Left ventricle myocardium inferior (tissue), 1 donor: ENCODE results near the gene SPATA2L. TPM values are rescaled to one million over a fixed set of nuclear protein-coding genes. Genes with fewer than 3 reads are reported as not detected.
"Not testable (repeated sequence)": the region's sequence is repeated elsewhere in the genome, so short reads cannot be mapped to it uniquely, and the experiment has no call there.

Source experiments
- DNase-seq: peaks from one replicate; pipeline ENCODE4 v3.0.0-alpha.2; 2020
- H3K27ac ChIP-seq: fragments of 200-600 bp; replicated peaks from 2 replicates; pipeline ENCODE4 v1.8.0; 2021
- H3K27me3 ChIP-seq: fragments of 200-600 bp; 2 replicates; pipeline ENCODE4 v1.8.0; 2021; ENCODE audit warnings: low read depth
- H3K36me3 ChIP-seq: fragments of 200-600 bp; 2 replicates; pipeline ENCODE4 v1.8.0; 2021
- H3K4me1 ChIP-seq: fragments of 200-600 bp; 2 replicates; pipeline ENCODE4 v1.8.0; 2021
- H3K4me3 ChIP-seq: fragments of 200-600 bp; 2 replicates; pipeline ENCODE4 v1.8.0; 2021; ENCODE audit warnings: mild to moderate bottlenecking, moderate library complexity
- H3K9me3 ChIP-seq: fragments of 200-600 bp; replicated peaks from 2 replicates; pipeline ENCODE4 v1.8.0; 2021
- intact Hi-C: fragments of 100-400 bp; cut with micrococcal nuclease; formaldehyde crosslinking; loops from one replicate; pipeline ENCODE4 v1.11.0; 2022
- total RNA-seq: library from RNA; stranded (reverse); fragmentation: NEBNext Ultra II Directional; extraction: Animal tissue kit (Norgen Biotek cat#: 25700); gene quantifications from one replicate; pipeline ENCODE4 v1.2.1, GENCODE V29; 2021
- TF ChIP-seq, protein P1 (sequence below): fragments of 200-600 bp; IDR thresholded peaks from 2 replicates; pipeline ENCODE4 v1.8.0; 2021; ENCODE audit warnings: antibody characterized with exemption, mild to moderate bottlenecking, borderline replicate concordance
- donor health status: DM: no; HTN: yes; CAD: no; lungs with severe emphysema.

The SPATA2L gene
- total RNA-seq, 1 donor from 2014 or later = 2.1 TPM

DNA sequence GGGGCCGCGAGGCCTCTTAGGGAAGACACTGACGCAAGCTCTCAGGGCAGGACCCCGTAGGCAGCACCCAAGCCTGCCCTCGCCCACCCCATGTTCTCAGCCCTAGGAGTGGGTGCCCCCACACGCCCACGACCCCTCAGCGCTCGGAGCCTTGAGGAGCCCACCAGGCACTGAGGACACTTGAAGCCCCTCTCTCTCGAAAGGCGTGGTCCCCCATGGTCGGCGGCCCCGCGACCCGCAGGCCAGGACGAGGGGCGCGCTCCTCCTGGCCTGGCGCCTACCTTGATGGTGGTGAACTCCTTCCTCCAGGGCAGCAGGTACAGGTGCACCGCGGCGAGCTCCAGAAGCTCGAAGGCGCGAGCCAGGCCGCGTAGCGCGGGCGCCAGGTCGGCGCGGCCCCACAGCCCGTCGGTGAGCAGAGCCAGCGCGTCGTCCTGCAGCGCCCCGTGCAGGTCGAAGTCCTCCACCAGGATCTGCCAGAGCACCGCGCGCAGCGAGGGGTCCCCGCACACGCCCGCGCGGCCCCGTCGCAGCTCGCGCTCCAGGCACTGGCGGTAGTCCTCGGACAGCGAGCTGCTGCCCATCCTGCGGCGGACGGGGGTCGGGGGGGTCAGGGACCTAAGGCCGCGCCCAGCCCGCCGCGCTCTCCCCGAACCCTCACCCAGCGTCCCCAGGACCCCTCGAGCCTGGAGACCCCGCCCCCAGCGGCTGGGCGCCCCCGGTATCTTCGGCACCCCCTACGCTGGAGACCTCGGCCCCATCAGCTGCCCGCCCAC is 668 bp downstream of the SPATA2L start:
- Histone ChIP-seq H3K27ac (peak overlapping the region; percentile 79), H3K4me1 (peaks cover 31% of the 10 kb centered on the region), H3K36me3 (no peaks in the 10 kb centered on the region), H3K9me3 (no peaks in the 10 kb centered on the region), H3K4me3 (peak overlapping the region; percentile 83), H3K27me3 (no peaks in the 10 kb centered on the region)
- intact Hi-C loops = no loop called here
- TF ChIP-seq, protein P1, sequence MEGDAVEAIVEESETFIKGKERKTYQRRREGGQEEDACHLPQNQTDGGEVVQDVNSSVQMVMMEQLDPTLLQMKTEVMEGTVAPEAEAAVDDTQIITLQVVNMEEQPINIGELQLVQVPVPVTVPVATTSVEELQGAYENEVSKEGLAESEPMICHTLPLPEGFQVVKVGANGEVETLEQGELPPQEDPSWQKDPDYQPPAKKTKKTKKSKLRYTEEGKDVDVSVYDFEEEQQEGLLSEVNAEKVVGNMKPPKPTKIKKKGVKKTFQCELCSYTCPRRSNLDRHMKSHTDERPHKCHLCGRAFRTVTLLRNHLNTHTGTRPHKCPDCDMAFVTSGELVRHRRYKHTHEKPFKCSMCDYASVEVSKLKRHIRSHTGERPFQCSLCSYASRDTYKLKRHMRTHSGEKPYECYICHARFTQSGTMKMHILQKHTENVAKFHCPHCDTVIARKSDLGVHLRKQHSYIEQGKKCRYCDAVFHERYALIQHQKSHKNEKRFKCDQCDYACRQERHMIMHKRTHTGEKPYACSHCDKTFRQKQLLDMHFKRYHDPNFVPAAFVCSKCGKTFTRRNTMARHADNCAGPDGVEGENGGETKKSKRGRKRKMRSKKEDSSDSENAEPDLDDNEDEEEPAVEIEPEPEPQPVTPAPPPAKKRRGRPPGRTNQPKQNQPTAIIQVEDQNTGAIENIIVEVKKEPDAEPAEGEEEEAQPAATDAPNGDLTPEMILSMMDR = no peak
- no peak for DNase-seq

GRCh38 chr16:89700100-89700648 is 1.3 kb downstream of the SPATA2L start:
- TF ChIP-seq, protein P1 = peak; percentile 79
- Histone ChIP-seq H3K4me1 (peaks cover 31% of the 10 kb centered on the region), H3K27me3 (no peaks in the 10 kb centered on the region), H3K36me3 (no peaks in the 10 kb centered on the region), H3K27ac (peak overlapping the region; percentile 79), H3K9me3 (no peaks in the 10 kb centered on the region), H3K4me3 (peak overlapping the region; percentile 83)
- intact Hi-C loops = no loop called here
- DNase-seq = peak; percentile 98

GRCh38 chr16:89699629-89700099 is 1.8 kb downstream of the SPATA2L start:
- H3K27ac ChIP-seq = peak overlapping the region; percentile 79
- H3K4me1 ChIP-seq = peaks cover 31% of the 10 kb centered on the region
- H3K9me3 ChIP-seq, intact Hi-C loops, H3K36me3 ChIP-seq, H3K27me3 ChIP-seq, DNase-seq: not testable (repeated sequence)
- H3K4me3 ChIP-seq = peak overlapping the region; percentile 83

- not testable (repeated sequence) for H3K27me3 ChIP-seq
Observed at GRCh38 chr16:89698717-89699116, 2.8 kb downstream of the SPATA2L start.

DNA sequence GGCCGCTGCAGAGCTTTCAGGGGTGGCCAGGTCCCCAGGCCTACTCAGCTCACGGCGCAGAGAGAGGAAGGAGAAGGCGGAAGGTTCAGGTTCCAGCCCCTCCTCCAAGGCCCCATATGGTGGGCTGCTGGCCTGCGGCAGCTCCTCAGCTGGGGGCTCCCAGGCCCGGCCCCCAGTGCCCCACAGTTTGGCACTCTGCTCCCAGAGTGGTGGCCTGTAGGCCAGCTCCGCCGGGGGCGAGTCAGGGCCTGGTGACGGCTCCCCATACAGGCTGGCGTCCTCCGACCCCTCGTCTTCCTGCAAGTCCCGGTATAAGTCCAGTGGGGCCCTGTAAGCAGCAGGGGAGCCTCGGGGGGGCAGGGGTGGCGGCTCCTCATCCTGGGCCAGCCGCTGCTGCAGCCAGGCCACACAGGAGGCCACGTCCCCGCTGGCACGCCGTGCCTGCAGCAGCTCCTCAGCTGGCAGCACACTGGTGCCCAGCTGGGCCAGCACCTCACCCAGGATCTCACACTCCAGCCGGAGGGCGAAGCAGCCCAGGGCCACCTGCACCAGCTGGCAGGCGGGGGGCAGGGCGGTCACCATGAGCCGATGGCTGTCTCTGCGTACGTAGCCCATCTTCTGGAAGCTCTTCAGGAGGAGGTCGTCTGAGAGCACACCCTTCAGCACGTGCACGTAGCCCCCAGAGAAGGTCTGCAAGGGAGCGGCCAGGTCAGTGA is 3.7 kb downstream of the SPATA2L start:
- TF ChIP-seq, protein P1 = no peak
- Histone ChIP-seq H3K4me1 (peaks cover 31% of the 10 kb centered on the region), H3K36me3 (peaks cover 17% of the 10 kb centered on the region), H3K27me3 (no peaks in the 10 kb centered on the region), H3K9me3 (no peaks in the 10 kb centered on the region), H3K27ac (no peak overlapping the region), H3K4me3 (no peak overlapping the region)
- intact Hi-C loops = no loop called here
- no peak for DNase-seq

More at GRCh38 chr16:89698717-89699116, 2.8 kb downstream of the SPATA2L start:
- H3K36me3 ChIP-seq, H3K4me3 ChIP-seq, H3K27ac ChIP-seq, DNase-seq, intact Hi-C loops, H3K9me3 ChIP-seq: not testable (repeated sequence)
- peaks cover 31% of the 10 kb centered on the region for H3K4me1 ChIP-seq

GRCh38 chr16:89697161-89697615 is 4.3 kb downstream of the SPATA2L start:
- Histone ChIP-seq H3K4me1 (peaks cover 29% of the 10 kb centered on the region), H3K27ac (no peak overlapping the region), H3K9me3 (no peaks in the 10 kb centered on the region), H3K27me3 (no peaks in the 10 kb centered on the region), H3K4me3 (no peak overlapping the region), H3K36me3 (peaks cover 23% of the 10 kb centered on the region)
- no peak for DNase-seq
- intact Hi-C loops = no loop called here
- TF ChIP-seq, protein P1 = no peak
